Measurements from ENCODE around the gene POMT2.

GRCh38 chr14:77268989-77269600 is 51.6 kb downstream of the POMT2 start:
- no peak for TF ChIP-seq SNAI2 (CRISPR knock-in tag; IDR thresholded peaks at IDR 0.05)
- no peak for TF ChIP-seq ZFP30 (CRISPR knock-in tag; IDR thresholded peaks at IDR 0.05)
- TF ChIP-seq TOX (CRISPR knock-in tag; IDR thresholded peaks at IDR 0.05; ENCODE audit: borderline replicate concordance), result no peak
- TF ChIP-seq CSDC2 (CRISPR knock-in tag; IDR thresholded peaks at IDR 0.05), result no peak
- no peak for TF ChIP-seq TSHZ2 (CRISPR knock-in tag; IDR thresholded peaks at IDR 0.05)
- TF ChIP-seq ZFP3 (CRISPR knock-in tag; IDR thresholded peaks at IDR 0.05), result no peak

All from SK-N-SH treated with all-trans-retinoic acid at 6 μM for 48 hours (cell line).